ENCODE results near the gene RPRD1B. TPM values are rescaled to one million over a fixed set of nuclear protein-coding genes. Genes with fewer than 3 reads are reported as not detected.
A peak's percentile ranks its signal among the peaks of the same experiment; 100 is the strongest.

Gene RPRD1B
- total and polyA plus RNA-seq, 2 donors (not counting 3 experiments of a cell fraction or from before 2014, with no cell fraction given) = 13.0 to 29.3 TPM

GRCh38 chr20:38034961-38035360 is 1.4 kb downstream of the RPRD1B start:
- Histone ChIP-seq H3K9me3 (replicated peaks; ENCODE audit: control insufficient read depth, insufficient read depth, low read length) (no peaks in the 10 kb centered on the region), H3K27me3 (ENCODE audit: control insufficient read depth in 2 of 2, insufficient read depth in 2 of 2, low read length in 2 of 2) (no peaks in the 10 kb centered on the region), H2AFZ (ENCODE audit: low read depth, low read length) (no peak overlapping the region), H3K79me2 (ENCODE audit: control insufficient read depth, insufficient read depth, low read length) (peaks cover 86% of the 10 kb centered on the region), H3K4me2 (ENCODE audit: insufficient read depth, low read length) (peak overlapping the region; percentile 73), H3K4me3 (replicated peaks in 1 of 3; ENCODE audit: insufficient read depth in 1 of 3, low read depth in 1 of 3, low read length in 3 of 3) (peak overlapping the region in 1 of 3 experiments; percentile 74), H3K36me3 (ENCODE audit: control insufficient read depth in 2 of 2, extremely low read depth in 1 of 2, insufficient read depth in 2 of 2, low read length in 2 of 2) (peaks cover 1 to 4% of the 10 kb centered on the region in 2 experiments), H3K9ac (replicated peaks; ENCODE audit: extremely low read depth, insufficient read depth, low read length) (peak overlapping the region; percentile 84), H3K9me1 (replicated peaks; ENCODE audit: control insufficient read depth, extremely low read depth, insufficient read depth, low read length) (no peaks in the 10 kb centered on the region), H4K20me1 (replicated peaks; ENCODE audit: control insufficient read depth, extremely low read depth, insufficient read depth, low read length) (no peaks in the 10 kb centered on the region), H3K4me1 (ENCODE audit: control insufficient read depth, extremely low read depth, insufficient read depth, low read length) (peaks cover 27% of the 10 kb centered on the region), H3K27ac (ENCODE audit: insufficient read depth, low read depth, low read length) (no peak overlapping the region)
- FAIRE-seq = no peak
- TF ChIP-seq JUN (IDR thresholded peaks at IDR 0.05; ENCODE audit: borderline replicate concordance, insufficient read depth, insufficient read length, low read depth) (no peak), MYC (IDR thresholded peaks at IDR 0.05; ENCODE audit: low read depth, low read length) (no peak), FOS (IDR thresholded peaks at IDR 0.05; ENCODE audit: borderline replicate concordance, insufficient read depth, low read length) (no peak), POLR2AphosphoS5 (IDR thresholded peaks at IDR 0.05; ENCODE audit: insufficient read depth, low read depth, low read length) (no peak), EZH2 (IDR thresholded peaks at IDR 0.05; ENCODE audit: borderline replicate concordance, low read depth, low read length, severe bottlenecking) (no peak), MAX (IDR thresholded peaks at IDR 0.05; ENCODE audit: insufficient read depth, insufficient read length) (no peak), CTCF (IDR thresholded peaks at IDR 0.05; ENCODE audit: extremely low read depth in 1 of 2, insufficient read depth in 1 of 2, low read depth in 1 of 2, low read length in 2 of 2) (no peak), POLR2A (IDR thresholded peaks at IDR 0.05; ENCODE audit: low read depth, low read length) (no peak), GATA2 (IDR thresholded peaks at IDR 0.05; ENCODE audit: insufficient read depth, insufficient read length, low read depth, low read length) (no peak)
- intact Hi-C loops (cut with micrococcal nuclease) (loop anchor here (5.0 kb wide), 1 partner anchor 473 kb away; no protein-coding TSS in a partner anchor), dilution Hi-C loops (cut with MboI; ENCODE audit: extremely low pct_ligation_motif_present, low sequenced_read_pairs) (no loop called here)
- no peak for DNase-seq (ENCODE audit: low read depth, low spot score)
- POLR2A ChIA-PET = no interaction called here
- no TSS peak for BruUV-seq (replicated peaks)
- CTCF ChIA-PET = interaction anchor here (1.2 to 2.0 kb wide), 2 partner anchors 8 to 11 kb away, joined by 3 to 15 read pairs; no protein-coding TSS in a partner anchor
